ENCODE measurements around the gene GPR150.

The GPR150 gene

GRCh38 chr5:95590880-95591279 is 29.0 kb upstream of the GPR150 start:
- Histone ChIP-seq H3K79me1 (ENCODE audit: low read length) (no peaks in the 10 kb centered on the region), H3K14ac (ENCODE audit: low read length) (no peak overlapping the region), H3K4me1 (ENCODE audit: control insufficient read depth in 1 of 2, insufficient read depth in 2 of 2, low read length in 2 of 2) (no peaks in the 10 kb centered on the region), H3K79me2 (ENCODE audit: control insufficient read depth, insufficient read depth, low read length, poor library complexity) (no peaks in the 10 kb centered on the region), H2BK120ac (ENCODE audit: insufficient read depth, low read length, poor library complexity) (no peak overlapping the region), H4K12ac (ENCODE audit: low read depth, low read length) (no peak overlapping the region), H3K23ac (ENCODE audit: low read length) (no peak overlapping the region), H2BK5ac (ENCODE audit: low read depth, low read length, poor library complexity) (no peak overlapping the region), H3K18ac (ENCODE audit: low read length) (no peak overlapping the region), H4K91ac (ENCODE audit: low read depth, low read length) (no peak overlapping the region), H3K4me3 (ENCODE audit: low read depth, low read length) (no peak overlapping the region), H3K9ac (ENCODE audit: low read length) (no peak overlapping the region), H3K36me3 (ENCODE audit: control insufficient read depth in 1 of 2, insufficient read depth in 2 of 2, low read length in 2 of 2) (no peaks in the 10 kb centered on the region), H4K8ac (ENCODE audit: low read depth, low read length) (no peak overlapping the region), H2AK5ac (ENCODE audit: low read length) (no peak overlapping the region), H3K4ac (ENCODE audit: low read depth, low read length) (no peak overlapping the region), H2BK12ac (ENCODE audit: low read length) (no peak overlapping the region), H3K9me3 (ENCODE audit: insufficient read depth, low read depth, low read length) (no peaks in the 10 kb centered on the region), H3K4me2 (ENCODE audit: low read length) (no peak overlapping the region), H3K27ac (ENCODE audit: low read depth, low read length) (no peak overlapping the region), H3K27me3 (ENCODE audit: insufficient read depth, low read length) (no peaks in the 10 kb centered on the region), H2AFZ (ENCODE audit: insufficient read depth, low read length, poor library complexity) (no peak overlapping the region)
- DNase-seq, result peak in 1 of 2 donors; percentile 50
- WGBS (ENCODE audit: extremely low coverage, insufficient coverage, insufficient read length), result no CpG with 5 or more reads among the region's 1 CpG

- WGBS (ENCODE audit: extremely low coverage, insufficient coverage, insufficient read length), result no CpG with 5 or more reads among the region's 5 CpGs
- H2BK12ac ChIP-seq (ENCODE audit: low read length), result no peak overlapping the region
These were observed 28.4 kb upstream of the GPR150 start for GRCh38 chr5:95591490-95591901.

DNA sequence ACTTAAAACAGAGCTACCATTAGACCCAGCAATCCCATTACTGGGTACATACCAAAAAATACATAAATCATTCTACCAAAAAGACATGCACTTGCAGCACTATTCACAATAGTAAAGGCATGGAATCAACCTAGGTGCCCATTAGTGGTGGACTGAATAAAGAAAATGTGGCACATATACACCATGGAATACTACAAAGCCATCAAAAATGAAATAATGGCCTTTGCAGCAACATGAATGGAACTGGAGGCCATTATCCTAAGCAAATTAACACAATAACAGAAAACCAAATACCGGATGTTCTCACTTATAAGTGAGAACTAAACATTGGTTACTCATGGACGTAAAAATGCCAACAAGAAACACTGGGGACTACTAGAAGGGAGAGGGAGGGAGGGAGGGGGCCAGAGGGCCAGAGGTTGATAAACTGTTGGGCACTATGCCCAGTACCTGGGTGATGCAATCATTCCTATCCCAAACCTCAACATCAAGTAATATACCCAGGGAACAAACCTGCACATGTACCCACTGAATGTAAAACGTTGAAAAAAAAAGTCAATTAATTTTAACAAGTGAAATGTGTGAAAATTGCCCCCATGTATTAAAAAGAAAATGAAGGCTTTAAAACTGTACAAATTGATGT is 24.5 kb upstream of the GPR150 start:
- no peaks in the 10 kb centered on the region for H3K9me3 ChIP-seq (ENCODE audit: insufficient read depth, low read depth, low read length)
- H3K18ac ChIP-seq (ENCODE audit: low read length), result no peak overlapping the region
- H4K91ac ChIP-seq (ENCODE audit: low read depth, low read length), result no peak overlapping the region
- no peak for DNase-seq
- no peak overlapping the region for H2BK5ac ChIP-seq (ENCODE audit: low read depth, low read length, poor library complexity)
- no peak overlapping the region for H2BK12ac ChIP-seq (ENCODE audit: low read length)
- no peak overlapping the region for H3K14ac ChIP-seq (ENCODE audit: low read length)
- H3K36me3 ChIP-seq (ENCODE audit: control insufficient read depth in 1 of 2, insufficient read depth in 2 of 2, low read length in 2 of 2), result no peaks in the 10 kb centered on the region
- no peaks in the 10 kb centered on the region for H3K79me2 ChIP-seq (ENCODE audit: control insufficient read depth, insufficient read depth, low read length, poor library complexity)
- no peak overlapping the region for H4K12ac ChIP-seq (ENCODE audit: low read depth, low read length)
- no peak overlapping the region for H3K27ac ChIP-seq (ENCODE audit: low read depth, low read length)
- no peak overlapping the region for H3K4me2 ChIP-seq (ENCODE audit: low read length)
- H2AK5ac ChIP-seq (ENCODE audit: low read length), result no peak overlapping the region
- no peak overlapping the region for H4K8ac ChIP-seq (ENCODE audit: low read depth, low read length)
- H3K4me1 ChIP-seq (ENCODE audit: control insufficient read depth in 1 of 2, insufficient read depth in 2 of 2, low read length in 2 of 2), result no peaks in the 10 kb centered on the region
- H3K27me3 ChIP-seq (ENCODE audit: insufficient read depth, low read length), result no peaks in the 10 kb centered on the region
- H3K4ac ChIP-seq (ENCODE audit: low read depth, low read length), result no peak overlapping the region
- no peak overlapping the region for H3K23ac ChIP-seq (ENCODE audit: low read length)
- no peak overlapping the region for H2BK120ac ChIP-seq (ENCODE audit: insufficient read depth, low read length, poor library complexity)
- no peak overlapping the region for H3K9ac ChIP-seq (ENCODE audit: low read length)
- H3K79me1 ChIP-seq (ENCODE audit: low read length), result no peaks in the 10 kb centered on the region
- WGBS (ENCODE audit: extremely low coverage, insufficient coverage, insufficient read length), result no CpG with 5 or more reads among the region's 3 CpGs
- H2AFZ ChIP-seq (ENCODE audit: insufficient read depth, low read length, poor library complexity), result no peak overlapping the region
- H3K4me3 ChIP-seq (ENCODE audit: low read depth, low read length), result no peak overlapping the region

More at GRCh38 chr5:95591490-95591901, 28.4 kb upstream of the GPR150 start:
- no peak overlapping the region for H3K27ac ChIP-seq (ENCODE audit: low read depth, low read length)
- no peak overlapping the region for H3K18ac ChIP-seq (ENCODE audit: low read length)
- no peak overlapping the region for H3K4me3 ChIP-seq (ENCODE audit: low read depth, low read length)
- no peak overlapping the region for H2AFZ ChIP-seq (ENCODE audit: insufficient read depth, low read length, poor library complexity)
- no peak overlapping the region for H2BK5ac ChIP-seq (ENCODE audit: low read depth, low read length, poor library complexity)
- H4K91ac ChIP-seq (ENCODE audit: low read depth, low read length), result no peak overlapping the region
- H2BK120ac ChIP-seq (ENCODE audit: insufficient read depth, low read length, poor library complexity), result no peak overlapping the region
- H4K12ac ChIP-seq (ENCODE audit: low read depth, low read length), result no peak overlapping the region
- no peak overlapping the region for H2AK5ac ChIP-seq (ENCODE audit: low read length)
- H3K79me1 ChIP-seq (ENCODE audit: low read length), result no peaks in the 10 kb centered on the region
- no peak overlapping the region for H3K4ac ChIP-seq (ENCODE audit: low read depth, low read length)
- H3K4me1 ChIP-seq (ENCODE audit: control insufficient read depth in 1 of 2, insufficient read depth in 2 of 2, low read length in 2 of 2), result no peaks in the 10 kb centered on the region
- H3K9ac ChIP-seq (ENCODE audit: low read length), result no peak overlapping the region
- H3K23ac ChIP-seq (ENCODE audit: low read length), result no peak overlapping the region
- peak in 1 of 2 donors; percentile 46 for DNase-seq
- no peak overlapping the region for H4K8ac ChIP-seq (ENCODE audit: low read depth, low read length)
- no peaks in the 10 kb centered on the region for H3K27me3 ChIP-seq (ENCODE audit: insufficient read depth, low read length)
- H3K9me3 ChIP-seq (ENCODE audit: insufficient read depth, low read depth, low read length), result no peaks in the 10 kb centered on the region
- no peaks in the 10 kb centered on the region for H3K79me2 ChIP-seq (ENCODE audit: control insufficient read depth, insufficient read depth, low read length, poor library complexity)
- no peaks in the 10 kb centered on the region for H3K36me3 ChIP-seq (ENCODE audit: control insufficient read depth in 1 of 2, insufficient read depth in 2 of 2, low read length in 2 of 2)
- no peak overlapping the region for H3K4me2 ChIP-seq (ENCODE audit: low read length)
- no peak overlapping the region for H3K14ac ChIP-seq (ENCODE audit: low read length)

DNA sequence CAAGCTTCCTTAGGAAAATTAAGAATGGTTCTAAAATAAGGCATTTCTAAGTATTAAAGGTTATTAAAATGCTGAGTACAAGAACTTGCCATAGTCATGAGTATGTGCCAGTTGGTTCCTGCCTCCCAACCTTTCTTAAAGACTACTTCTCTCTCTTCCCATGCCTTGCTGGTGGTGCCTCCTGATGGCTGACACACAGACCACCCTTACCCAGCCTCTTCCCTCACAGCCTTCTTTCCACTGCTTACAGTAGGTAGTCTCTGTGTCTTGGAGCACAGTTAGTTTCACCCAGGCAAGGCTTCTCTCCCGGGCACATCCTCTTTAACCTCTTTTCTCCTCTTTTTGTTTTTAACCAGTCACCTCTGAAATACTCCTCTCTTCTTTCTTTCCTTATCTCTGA is 20.6 kb upstream of the GPR150 start:
- Histone ChIP-seq H3K27me3 (ENCODE audit: insufficient read depth, low read length) (no peaks in the 10 kb centered on the region), H3K23ac (ENCODE audit: low read length) (no peak overlapping the region), H3K4me3 (ENCODE audit: low read depth, low read length) (no peak overlapping the region), H4K91ac (ENCODE audit: low read depth, low read length) (no peak overlapping the region), H3K4me1 (ENCODE audit: control insufficient read depth in 1 of 2, insufficient read depth in 2 of 2, low read length in 2 of 2) (no peaks in the 10 kb centered on the region), H3K9me3 (ENCODE audit: insufficient read depth, low read depth, low read length) (no peaks in the 10 kb centered on the region), H4K8ac (ENCODE audit: low read depth, low read length) (no peak overlapping the region), H3K14ac (ENCODE audit: low read length) (no peak overlapping the region), H4K12ac (ENCODE audit: low read depth, low read length) (no peak overlapping the region), H2BK12ac (ENCODE audit: low read length) (no peak overlapping the region), H3K79me2 (ENCODE audit: control insufficient read depth, insufficient read depth, low read length, poor library complexity) (no peaks in the 10 kb centered on the region), H2BK120ac (ENCODE audit: insufficient read depth, low read length, poor library complexity) (no peak overlapping the region), H3K36me3 (ENCODE audit: control insufficient read depth in 1 of 2, insufficient read depth in 2 of 2, low read length in 2 of 2) (no peaks in the 10 kb centered on the region), H2BK5ac (ENCODE audit: low read depth, low read length, poor library complexity) (no peak overlapping the region), H3K9ac (ENCODE audit: low read length) (no peak overlapping the region), H3K18ac (ENCODE audit: low read length) (no peak overlapping the region), H3K4ac (ENCODE audit: low read depth, low read length) (no peak overlapping the region), H2AK5ac (ENCODE audit: low read length) (no peak overlapping the region), H3K27ac (ENCODE audit: low read depth, low read length) (no peak overlapping the region), H3K79me1 (ENCODE audit: low read length) (no peaks in the 10 kb centered on the region), H2AFZ (ENCODE audit: insufficient read depth, low read length, poor library complexity) (no peak overlapping the region), H3K4me2 (ENCODE audit: low read length) (no peak overlapping the region)
- DNase-seq, result no peak
- WGBS (ENCODE audit: extremely low coverage, insufficient coverage, insufficient read length), result no CpG with 5 or more reads among the region's 1 CpG

Measured in trophoblast cell (in vitro differentiated cells and primary cell).